HG02840 (cell line): ENCODE data around the gene WASHC2C.
"Not testable (repeated sequence)": the region's sequence is repeated elsewhere in the genome, so short reads cannot be mapped to it uniquely, and the experiment has no call there.

Experiments used
- ATAC-seq: cut with Tn5 transposase; IDR thresholded peaks from one replicate; pipeline ENCODE4 v1.9.1; 2021; ENCODE audit warnings: mild to moderate bottlenecking, moderate library complexity, moderate number of reproducible peaks; ENCODE audit not compliant: unreplicated experiment, low FRiP score

The WASHC2C gene

DNA sequence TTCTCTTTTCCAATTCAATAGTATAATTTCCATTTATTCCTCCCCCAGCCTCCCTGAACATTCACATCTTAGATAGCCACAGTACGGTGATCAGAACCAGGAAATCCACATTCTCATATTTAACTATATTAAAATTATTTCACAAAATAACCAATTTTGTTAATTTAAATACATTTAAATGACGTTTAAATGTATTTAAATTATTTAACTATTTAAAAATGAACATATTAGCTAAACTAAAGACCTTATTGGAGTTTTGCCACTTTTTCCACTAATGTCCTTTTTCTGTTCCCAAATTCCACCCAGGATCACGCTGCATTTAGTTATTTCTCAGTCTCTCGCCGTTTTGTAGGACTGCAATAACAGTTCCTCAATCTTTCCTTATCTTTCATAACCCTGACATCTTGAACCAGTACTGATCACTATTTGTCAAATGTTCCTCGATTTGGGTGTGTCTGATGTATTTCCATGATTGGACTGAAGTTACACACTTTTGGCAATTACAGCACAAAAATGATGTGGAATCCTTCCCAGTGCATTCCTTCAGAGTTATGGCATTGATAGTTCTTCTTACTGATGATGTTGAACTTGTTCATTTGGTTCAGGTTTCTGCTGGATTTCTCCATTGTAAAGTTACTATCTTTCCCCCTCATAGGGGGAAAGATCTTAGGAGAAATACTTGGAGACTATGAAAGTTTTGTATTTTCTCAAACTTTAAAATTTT is 93.2 kb downstream of the WASHC2C start:
- ATAC-seq = not testable (repeated sequence)

DNA sequence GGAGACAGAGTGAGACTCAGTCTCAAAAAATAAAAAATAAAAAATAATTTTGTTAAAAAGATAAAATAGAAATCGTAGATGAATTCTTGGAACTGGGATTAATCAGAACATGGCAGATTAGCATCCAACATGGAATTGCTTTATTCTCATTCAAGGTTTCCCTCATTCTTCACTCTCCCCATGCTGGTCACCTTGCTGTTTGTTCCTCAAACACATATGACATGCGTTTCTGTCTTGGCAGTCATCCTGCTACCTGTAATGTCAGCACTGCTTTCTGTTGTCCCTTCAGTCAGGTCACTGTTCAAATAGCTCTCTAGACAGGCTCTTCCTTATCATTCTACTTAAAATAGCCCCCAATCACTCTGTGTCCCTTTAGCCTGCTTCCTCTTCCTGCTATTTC is 95.9 kb downstream of the WASHC2C start:
- ATAC-seq = not testable (repeated sequence)
